Measurements from ENCODE around the gene MINDY1. TPM values are rescaled to one million over a fixed set of nuclear protein-coding genes. Genes with fewer than 3 reads are reported as not detected.
A peak's percentile ranks its signal among the peaks of the same experiment; 100 is the strongest.

MINDY1 gene
- total and polyA plus RNA-seq, 12 donors = 6.0 to 37.5 (median 22.3) TPM

DNA sequence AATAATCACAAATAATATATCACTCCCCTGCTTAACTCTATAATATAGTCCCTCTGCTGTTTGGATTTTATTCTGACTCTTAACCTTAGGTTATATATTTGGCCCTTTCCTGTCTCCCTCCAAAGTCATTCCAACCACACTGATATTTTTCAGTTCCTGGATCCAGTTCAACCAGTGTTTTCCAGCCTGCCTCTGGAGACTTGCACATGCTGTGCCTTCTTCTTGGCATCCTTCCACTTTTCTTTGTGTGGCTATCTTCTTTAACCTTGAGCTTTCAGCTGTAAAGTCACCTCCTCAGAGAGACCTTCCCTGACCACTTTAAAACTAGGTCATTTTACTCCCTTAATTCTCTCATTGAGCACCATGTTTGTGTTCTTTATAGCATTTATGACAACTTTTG, 51.4 kb downstream of the MINDY1 start:
- TF ChIP-seq, protein P1, sequence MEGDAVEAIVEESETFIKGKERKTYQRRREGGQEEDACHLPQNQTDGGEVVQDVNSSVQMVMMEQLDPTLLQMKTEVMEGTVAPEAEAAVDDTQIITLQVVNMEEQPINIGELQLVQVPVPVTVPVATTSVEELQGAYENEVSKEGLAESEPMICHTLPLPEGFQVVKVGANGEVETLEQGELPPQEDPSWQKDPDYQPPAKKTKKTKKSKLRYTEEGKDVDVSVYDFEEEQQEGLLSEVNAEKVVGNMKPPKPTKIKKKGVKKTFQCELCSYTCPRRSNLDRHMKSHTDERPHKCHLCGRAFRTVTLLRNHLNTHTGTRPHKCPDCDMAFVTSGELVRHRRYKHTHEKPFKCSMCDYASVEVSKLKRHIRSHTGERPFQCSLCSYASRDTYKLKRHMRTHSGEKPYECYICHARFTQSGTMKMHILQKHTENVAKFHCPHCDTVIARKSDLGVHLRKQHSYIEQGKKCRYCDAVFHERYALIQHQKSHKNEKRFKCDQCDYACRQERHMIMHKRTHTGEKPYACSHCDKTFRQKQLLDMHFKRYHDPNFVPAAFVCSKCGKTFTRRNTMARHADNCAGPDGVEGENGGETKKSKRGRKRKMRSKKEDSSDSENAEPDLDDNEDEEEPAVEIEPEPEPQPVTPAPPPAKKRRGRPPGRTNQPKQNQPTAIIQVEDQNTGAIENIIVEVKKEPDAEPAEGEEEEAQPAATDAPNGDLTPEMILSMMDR (IDR thresholded peaks at IDR 0.05) = no peak
- TF ChIP-seq POLR2A (IDR thresholded peaks at IDR 0.05) = no peak
- Histone ChIP-seq H3K27ac (peak overlapping the region in 2 of 5 donors; percentile 1 to 38), H3K27me3 (no peaks in the 10 kb centered on the region), H3K9me3 (replicated peaks in 1 of 3) (no peaks in the 10 kb centered on the region), H3K4me1 (replicated peaks in 1 of 2) (peaks cover 0 to 9% of the 10 kb centered on the region in 2 donors), H3K36me3 (replicated peaks in 1 of 2) (peaks cover 0 to 80% of the 10 kb centered on the region in 2 donors), H3K4me3 (no peak overlapping the region)
- peak in 2 of 7 donors; percentile 32 to 35 for DNase-seq
- intact Hi-C loops (cut with DNase I) = no loop called here

DNA sequence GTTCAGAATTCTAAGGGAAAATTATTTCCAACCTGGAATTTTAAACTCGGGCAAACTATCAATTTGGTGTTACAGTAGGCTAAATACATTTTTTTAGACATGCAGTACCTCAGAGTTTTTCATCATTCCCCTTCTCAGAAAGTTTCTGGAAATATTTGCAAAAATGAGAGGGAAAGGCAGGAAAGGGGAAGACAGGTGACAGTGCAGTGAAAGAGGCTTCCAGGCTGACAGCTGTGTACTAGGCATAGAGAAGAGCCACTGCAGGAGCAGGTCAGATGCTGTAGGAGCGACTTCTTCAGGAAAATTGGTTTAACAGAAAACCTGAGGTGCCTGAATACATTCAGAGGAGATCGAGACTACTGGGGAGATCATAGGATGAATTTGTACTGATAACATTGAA, 52.0 kb downstream of the MINDY1 start:
- 92 to 94% (median 93%) methylated on average over 3 of the region's 3 CpGs for WGBS, 4 donors
- Histone ChIP-seq H3K27me3 (no peaks in the 10 kb centered on the region), H3K9me3 (replicated peaks in 1 of 3) (no peaks in the 10 kb centered on the region), H3K4me1 (replicated peaks in 1 of 2) (peaks cover 0 to 9% of the 10 kb centered on the region in 2 donors), H3K4me3 (no peak overlapping the region), H3K27ac (no peak overlapping the region), H3K36me3 (replicated peaks in 1 of 2) (peaks cover 0 to 80% of the 10 kb centered on the region in 2 donors)
- TF ChIP-seq POLR2A (IDR thresholded peaks at IDR 0.05) = no peak
- TF ChIP-seq, protein P1 (IDR thresholded peaks at IDR 0.05) = no peak
- peak in 1 of 7 donors; percentile 25 for DNase-seq
- intact Hi-C loops (cut with DNase I) = no loop called here

Small RNA genes lying within 50 kb of the gene (small RNA-seq; reads per million reads assigned to genes)
- gene RNU6-884P = 0 reads per million in 2 donors

Other genes with a start within 250 kb of the MINDY1 start
- gene CTSS, start 241.1 kb downstream of the MINDY1 start, total RNA-seq = 100 to 1,000 TPM in 6 of 9 donors, 10 to 100 TPM in 3; 27.4 to 175 (median 112) TPM
- 10 to 100 TPM; 12.1 to 36.0 (median 33.4) TPM for gene CTSS, start 241.1 kb downstream of the MINDY1 start, polyA plus RNA-seq
- gene CTSK, start 198.6 kb downstream of the MINDY1 start, total RNA-seq = 10 to 100 TPM in 5 of 9 donors, 1 to 10 TPM in 4; 5.0 to 29.4 (median 10.9) TPM
- 10 to 100 TPM in 2 of 3 donors, 1 to 10 TPM in 1; 7.9 to 27.4 (median 23.9) TPM for gene CTSK, start 198.6 kb downstream of the MINDY1 start, polyA plus RNA-seq
- 10 to 100 TPM; 28.8 to 68.8 (median 51.5) TPM for gene ARNT, start 130.3 kb downstream of the MINDY1 start, total RNA-seq
- gene ARNT, start 130.3 kb downstream of the MINDY1 start, polyA plus RNA-seq = 10 to 100 TPM; 19.2 to 34.6 (median 21.4) TPM
- gene CTXND2, start 119.8 kb downstream of the MINDY1 start, total RNA-seq = not detected
- gene CTXND2, start 119.8 kb downstream of the MINDY1 start, polyA plus RNA-seq = not detected
- gene SETDB1, start 80.5 kb downstream of the MINDY1 start, total RNA-seq = 10 to 100 TPM; 12.6 to 52.9 (median 33.9) TPM
- gene SETDB1, start 80.5 kb downstream of the MINDY1 start, polyA plus RNA-seq = 10 to 100 TPM; 28.9 to 50.4 (median 41.3) TPM
- 100 to 1,000 TPM; 289 to 682 (median 496) TPM for gene CERS2, start 32.1 kb downstream of the MINDY1 start, total RNA-seq
- gene CERS2, start 32.1 kb downstream of the MINDY1 start, polyA plus RNA-seq = 100 to 1,000 TPM; 482 to 547 (median 520) TPM
- 1 to 10 TPM in 2 of 9 donors, under 1 TPM in 7; 0.22 to 3.2 (median 0.50) TPM for gene ANXA9, start 24.6 kb downstream of the MINDY1 start, total RNA-seq
- gene ANXA9, start 24.6 kb downstream of the MINDY1 start, polyA plus RNA-seq = under 1 TPM; 0.18 to 0.56 (median 0.40) TPM
- gene PRUNE1, start 1.5 kb upstream of the MINDY1 start, total RNA-seq = 10 to 100 TPM; 12.3 to 25.7 (median 20.0) TPM
- 10 to 100 TPM; 10.2 to 16.1 (median 10.9) TPM for gene PRUNE1, start 1.5 kb upstream of the MINDY1 start, polyA plus RNA-seq
- 1 to 10 TPM in 1 of 9 donors, under 1 TPM in 5, not detected in 3; 0.11 to 2.4 (median 0.27) TPM for gene BNIPL, start 29.7 kb upstream of the MINDY1 start, total RNA-seq
- 1 to 10 TPM in 1 of 3 donors, under 1 TPM in 2; 0.05 to 1.4 (median 0.24) TPM for gene BNIPL, start 29.7 kb upstream of the MINDY1 start, polyA plus RNA-seq
- gene C1orf56, start 40.8 kb upstream of the MINDY1 start, total RNA-seq = 10 to 100 TPM in 7 of 9 donors, 1 to 10 TPM in 2; 3.9 to 29.7 (median 13.9) TPM
- gene C1orf56, start 40.8 kb upstream of the MINDY1 start, polyA plus RNA-seq = 10 to 100 TPM in 1 of 3 donors, 1 to 10 TPM in 2; 8.3 to 10.3 (median 8.3) TPM
- gene CDC42SE1, start 52.7 kb upstream of the MINDY1 start, total RNA-seq = 100 to 1,000 TPM in 3 of 9 donors, 10 to 100 TPM in 6; 53.6 to 125 (median 88.2) TPM
- gene CDC42SE1, start 52.7 kb upstream of the MINDY1 start, polyA plus RNA-seq = 10 to 100 TPM; 45.5 to 85.8 (median 55.8) TPM
- 10 to 100 TPM in 2 of 9 donors, 1 to 10 TPM in 7; 1.6 to 31.9 (median 3.7) TPM for gene MLLT11, start 53.5 kb upstream of the MINDY1 start, total RNA-seq
- 10 to 100 TPM in 1 of 3 donors, 1 to 10 TPM in 2; 4.3 to 17.4 (median 9.0) TPM for gene MLLT11, start 53.5 kb upstream of the MINDY1 start, polyA plus RNA-seq
- 10 to 100 TPM in 8 of 9 donors, 1 to 10 TPM in 1; 8.5 to 37.1 (median 12.1) TPM for gene GABPB2, start 63.9 kb upstream of the MINDY1 start, total RNA-seq
- 10 to 100 TPM in 2 of 3 donors, 1 to 10 TPM in 1; 8.3 to 15.3 (median 11.8) TPM for gene GABPB2, start 63.9 kb upstream of the MINDY1 start, polyA plus RNA-seq
- 1 to 10 TPM in 8 of 9 donors, under 1 TPM in 1; 0.66 to 7.1 (median 3.6) TPM for gene SEMA6C, start 139.7 kb upstream of the MINDY1 start, total RNA-seq
- 10 to 100 TPM in 2 of 3 donors, under 1 TPM in 1; 0.88 to 40.5 (median 14.9) TPM for gene SEMA6C, start 139.7 kb upstream of the MINDY1 start, polyA plus RNA-seq
- gene TNFAIP8L2, start 149.7 kb upstream of the MINDY1 start, total RNA-seq = 10 to 100 TPM in 3 of 9 donors, 1 to 10 TPM in 6; 1.4 to 18.3 (median 6.4) TPM
- 10 to 100 TPM in 2 of 3 donors, 1 to 10 TPM in 1; 3.3 to 19.9 (median 15.2) TPM for gene TNFAIP8L2, start 149.7 kb upstream of the MINDY1 start, polyA plus RNA-seq
- gene LYSMD1, start 159.0 kb upstream of the MINDY1 start, total RNA-seq = 10 to 100 TPM in 7 of 9 donors, 1 to 10 TPM in 2; 7.9 to 21.5 (median 14.6) TPM
- 10 to 100 TPM in 1 of 3 donors, 1 to 10 TPM in 2; 4.4 to 12.8 (median 9.1) TPM for gene LYSMD1, start 159.0 kb upstream of the MINDY1 start, polyA plus RNA-seq
- 10 to 100 TPM; 16.4 to 51.7 (median 33.0) TPM for gene SCNM1, start 159.2 kb upstream of the MINDY1 start, total RNA-seq
- 10 to 100 TPM; 47.2 to 89.0 (median 83.2) TPM for gene SCNM1, start 159.2 kb upstream of the MINDY1 start, polyA plus RNA-seq
- gene TMOD4, start 169.1 kb upstream of the MINDY1 start, total RNA-seq = 1 to 10 TPM in 1 of 9 donors, under 1 TPM in 2, not detected in 6; 0.28 to 1.2 (median 0.60) TPM
- under 1 TPM in 2 of 3 donors, not detected in 1; 0.84 to 0.88 TPM for gene TMOD4, start 169.1 kb upstream of the MINDY1 start, polyA plus RNA-seq
- gene VPS72, start 183.3 kb upstream of the MINDY1 start, total RNA-seq = 10 to 100 TPM; 30.0 to 57.1 (median 39.1) TPM
- gene VPS72, start 183.3 kb upstream of the MINDY1 start, polyA plus RNA-seq = 10 to 100 TPM; 33.1 to 54.4 (median 41.3) TPM
- gene PIP5K1A, start 191.7 kb upstream of the MINDY1 start, total RNA-seq = 10 to 100 TPM; 28.8 to 61.7 (median 47.1) TPM
- 10 to 100 TPM; 31.2 to 46.1 (median 43.7) TPM for gene PIP5K1A, start 191.7 kb upstream of the MINDY1 start, polyA plus RNA-seq
- 100 to 1,000 TPM in 8 of 9 donors, 10 to 100 TPM in 1; 99.5 to 380 (median 144) TPM for gene PSMD4, start 247.8 kb upstream of the MINDY1 start, total RNA-seq
- gene PSMD4, start 247.8 kb upstream of the MINDY1 start, polyA plus RNA-seq = 100 to 1,000 TPM; 200 to 323 (median 250) TPM

Data from adrenal gland (tissue), 12 donors.